Measurements from ENCODE around the gene NADSYN1. TPM values are rescaled to one million over a fixed set of nuclear protein-coding genes. Genes with fewer than 3 reads are reported as not detected.

The NADSYN1 gene
- total RNA-seq, 4 donors from 2014 or later: 54.2 to 85.9 (median 70.0) TPM

GRCh38 chr11:71447791-71448256 lies 5.2 kb upstream of the NADSYN1 start:
- WGBS, 2 donors: 4 to 5% methylated on average over 15 to 20 of the region's 31 CpGs
- TF ChIP-seq CTCF (IDR thresholded peaks at IDR 0.05) (no peak), EP300 (IDR thresholded peaks at IDR 0.05) (no peak), POLR2A (IDR thresholded peaks at IDR 0.05) (no peak)
- Histone ChIP-seq H3K27ac (peak overlapping the region; percentile 65 to 94 (median 82)), H3K36me3 (peaks cover 0 to 35% (median 3%) of the 10 kb centered on the region in 3 donors), H3K27me3 (no peaks in the 10 kb centered on the region), H3K4me3 (peak overlapping the region; percentile 45 to 93 (median 78)), H3K9me3 (peaks cover 0 to 2% (median 0%) of the 10 kb centered on the region in 4 donors), H3K4me1 (peaks cover 0 to 45% (median 15%) of the 10 kb centered on the region in 4 donors)
- no peak for DNase-seq (ENCODE audit: low spot score in 2 of 2)

- WGBS, 2 donors: 2% methylated on average over 24 to 40 of the region's 78 CpGs
- Histone ChIP-seq H3K4me3 (peak within 1 kb of the TSS; percentile 45 to 93 (median 78)), H3K36me3 (peaks cover 0 to 28% (median 3%) of the 10 kb centered on the region in 3 donors), H3K27ac (peak within 1 kb of the TSS; percentile 65 to 94 (median 82)), H3K4me1 (peaks cover 0 to 46% (median 16%) of the 10 kb centered on the region in 4 donors), H3K9me3 (peaks cover 0 to 2% (median 0%) of the 10 kb centered on the region in 4 donors), H3K27me3 (no peaks in the 10 kb centered on the region)
- TF ChIP-seq CTCF (IDR thresholded peaks at IDR 0.05) (peak in 2 of 5 experiments; percentile 24 to 36), EP300 (IDR thresholded peaks at IDR 0.05) (peak; percentile 31 to 76), POLR2A (IDR thresholded peaks at IDR 0.05) (peak in 1 of 2 donors; percentile 49)
- peak; percentile 74 to 84 for DNase-seq (ENCODE audit: low spot score in 2 of 2)
Measured at GRCh38 chr11:71448257-71449171, 4.5 kb upstream of the NADSYN1 start, which contains the start of gene DHCR7. DHCR7 (minus strand) TSS chr11:71448393; CDS start chr11:71444952, 3,441 bp downstream.

- DNase-seq (ENCODE audit: low spot score in 2 of 2): no peak
- WGBS, 2 donors: 28 to 31% methylated on average over 6 of the region's 6 CpGs
- peaks cover 0 to 2% (median 0%) of the 10 kb centered on the region in 4 donors for H3K9me3 ChIP-seq
- H3K27me3 ChIP-seq: no peaks in the 10 kb centered on the region
- peaks cover 0 to 17% (median 0%) of the 10 kb centered on the region in 3 donors for H3K36me3 ChIP-seq
- H3K4me3 ChIP-seq: peak overlapping the region in 2 of 4 donors; percentile 73 to 93
- TF ChIP-seq POLR2A (IDR thresholded peaks at IDR 0.05): no peak
- no peak for TF ChIP-seq CTCF (IDR thresholded peaks at IDR 0.05)
- no peak for TF ChIP-seq EP300 (IDR thresholded peaks at IDR 0.05)
- peak overlapping the region; percentile 65 to 94 (median 82) for H3K27ac ChIP-seq
- H3K4me1 ChIP-seq: peaks cover 0 to 57% (median 25%) of the 10 kb centered on the region in 4 donors
Measured at GRCh38 chr11:71449596-71449995, 3.4 kb upstream of the NADSYN1 start.

GRCh38 chr11:71450507-71450906 lies 2.5 kb upstream of the NADSYN1 start:
- Histone ChIP-seq H3K4me3 (no peak overlapping the region), H3K36me3 (peaks cover 0 to 15% (median 0%) of the 10 kb centered on the region in 3 donors), H3K9me3 (peaks cover 0 to 2% (median 0%) of the 10 kb centered on the region in 4 donors), H3K4me1 (peaks cover 0 to 62% (median 25%) of the 10 kb centered on the region in 4 donors), H3K27me3 (no peaks in the 10 kb centered on the region), H3K27ac (peak overlapping the region in 2 of 4 donors; percentile 85 to 94)
- no peak for DNase-seq (ENCODE audit: low spot score in 2 of 2)
- 66 to 67% methylated on average over 2 of the region's 2 CpGs for WGBS, 2 donors
- TF ChIP-seq EP300 (IDR thresholded peaks at IDR 0.05) (no peak), CTCF (IDR thresholded peaks at IDR 0.05) (no peak), POLR2A (IDR thresholded peaks at IDR 0.05) (no peak)

Data from tibial nerve (tissue), 4 donors.